GM18951 (cell line): ENCODE measurements around the gene SYNGAP1.

Experiments used
- POLR2A ChIP-seq: IDR thresholded peaks from 4 replicates; pipeline ENCODE4 v1.6.1; 2011; ENCODE audit warnings: mild to moderate bottlenecking; ENCODE audit not compliant: insufficient read length, insufficient read depth; ENCODE audit errors: extremely low read depth
- in situ Hi-C: fragments of 300-500 bp; cut with MboI; formaldehyde crosslinking; loops from one replicate; pipeline ENCODE4 v1.12.0; 2022; ENCODE audit warnings: low sequenced_read_pairs, mixed read lengths, inconsistent platforms; ENCODE audit not compliant: unreplicated experiment

Gene SYNGAP1

DNA sequence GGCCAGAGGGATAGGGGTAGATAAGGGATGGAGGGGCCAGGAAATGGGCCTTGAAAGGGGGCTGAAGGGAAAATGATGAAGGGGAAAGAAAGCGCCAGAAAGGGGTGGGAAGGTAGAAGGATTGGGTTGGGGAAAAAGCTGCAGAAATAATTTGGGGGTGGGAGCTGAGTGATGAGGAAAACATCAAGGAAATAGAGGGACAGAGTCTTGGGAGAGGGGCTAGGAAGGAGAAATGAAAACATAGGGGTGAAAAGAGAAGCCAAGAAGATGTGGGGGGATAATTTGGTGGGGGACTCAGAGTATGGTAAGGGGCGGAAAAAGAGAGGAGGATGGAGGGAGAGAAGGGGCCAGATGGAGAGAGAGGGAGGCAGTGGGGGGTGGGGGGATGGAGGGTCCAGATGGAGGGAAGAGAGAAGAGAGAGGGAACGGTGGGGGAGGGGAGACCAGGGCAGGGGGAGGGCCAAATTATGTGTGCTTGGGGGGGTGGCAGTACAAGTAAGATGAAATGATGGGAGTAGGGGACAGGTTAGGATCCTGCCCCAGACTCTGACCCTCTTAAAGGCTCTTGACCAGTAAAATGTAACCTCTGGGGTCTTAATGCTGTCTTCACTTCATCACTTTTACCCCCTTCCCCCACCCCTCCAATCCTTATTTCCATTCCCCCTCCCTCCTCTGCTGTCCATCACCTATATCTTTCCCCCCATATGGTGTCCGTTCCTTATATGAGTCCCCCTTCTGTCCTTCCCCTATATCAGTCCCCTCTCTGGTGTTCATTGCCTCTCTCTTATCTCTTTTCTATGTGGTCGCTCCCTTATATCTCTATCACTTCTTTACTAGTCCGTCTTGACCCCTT, 852 bp downstream of the SYNGAP1 start:
- no peak for TF ChIP-seq POLR2A
- in situ Hi-C loops = no loop called here

DNA sequence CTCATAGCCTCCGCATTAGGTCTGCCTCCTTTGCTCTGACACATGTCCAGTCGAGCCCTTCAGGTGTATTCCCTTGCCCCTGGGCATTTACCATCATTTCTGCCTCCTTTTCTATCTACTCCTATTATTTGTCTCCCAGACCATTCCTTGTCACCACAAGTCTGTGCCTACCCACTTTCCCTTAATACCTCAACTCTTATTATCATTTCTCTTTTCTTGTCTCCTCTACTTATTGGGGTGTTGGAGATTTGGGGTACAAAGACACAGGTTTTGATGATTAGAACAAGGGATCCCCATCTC, 1.4 kb downstream of the SYNGAP1 start:
- in situ Hi-C loops = no loop called here
- TF ChIP-seq POLR2A = no peak

DNA sequence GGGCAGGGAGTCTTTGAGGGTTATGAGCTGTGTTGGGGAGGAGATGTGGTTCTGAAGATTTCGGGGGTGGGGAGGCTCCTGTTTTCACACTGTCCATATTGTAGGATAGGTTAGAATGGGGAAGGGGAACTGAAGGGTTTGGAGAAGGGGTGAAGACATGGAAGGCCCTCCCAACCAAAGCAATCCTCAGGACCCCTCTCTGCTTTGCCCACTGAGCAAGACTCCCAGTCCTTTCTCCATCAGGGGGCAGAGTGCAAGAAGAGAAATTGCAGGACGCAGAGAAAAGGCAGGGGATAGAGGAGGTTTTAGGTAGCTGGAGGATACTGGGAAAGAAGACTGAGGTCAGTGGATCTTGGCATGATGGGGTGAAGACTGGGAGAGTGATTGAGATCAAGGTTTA, 3.9 kb downstream of the SYNGAP1 start:
- TF ChIP-seq POLR2A = no peak
- in situ Hi-C loops = no loop called here

DNA sequence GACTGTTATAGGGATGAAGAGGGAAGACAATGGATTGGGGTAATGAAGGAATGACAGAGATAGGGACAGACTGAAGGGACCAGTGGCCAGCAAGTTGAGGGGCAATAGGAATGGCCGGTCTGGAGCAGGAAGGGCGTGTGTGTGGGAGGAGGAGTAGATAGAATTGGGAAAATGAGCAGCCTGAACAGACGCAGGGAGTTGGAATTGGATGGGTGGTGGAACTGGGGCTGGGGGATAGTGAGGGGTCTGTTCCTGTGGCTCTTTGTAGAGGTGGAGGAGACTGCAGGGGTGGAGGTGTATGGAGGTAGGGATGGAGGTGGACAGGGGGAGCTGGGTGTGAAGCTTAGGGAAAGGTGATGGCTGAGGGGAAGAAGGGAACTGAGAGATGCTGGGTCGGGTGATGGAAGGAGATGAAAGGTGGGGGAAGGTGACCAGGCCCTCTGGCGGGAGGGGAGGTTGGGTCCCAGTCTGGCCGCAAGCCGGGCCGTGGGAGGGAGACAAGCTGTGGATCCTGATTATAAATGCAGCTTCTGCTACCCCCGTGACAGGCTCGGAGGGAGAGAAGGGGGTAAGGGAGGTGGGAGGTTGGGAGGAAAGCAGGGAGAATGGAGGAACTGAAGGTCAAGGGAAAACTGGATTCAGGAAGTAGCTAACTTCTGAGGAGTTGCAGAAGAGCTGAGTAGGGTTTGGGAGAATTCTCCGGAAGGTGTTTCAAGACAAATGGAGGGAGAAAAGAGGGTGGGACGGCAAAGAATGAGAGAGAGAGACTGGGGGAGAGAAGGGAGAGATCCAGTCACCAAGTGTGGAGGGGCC, 5.2 kb downstream of the SYNGAP1 start:
- no peak for TF ChIP-seq POLR2A
- in situ Hi-C loops = no loop called here

DNA sequence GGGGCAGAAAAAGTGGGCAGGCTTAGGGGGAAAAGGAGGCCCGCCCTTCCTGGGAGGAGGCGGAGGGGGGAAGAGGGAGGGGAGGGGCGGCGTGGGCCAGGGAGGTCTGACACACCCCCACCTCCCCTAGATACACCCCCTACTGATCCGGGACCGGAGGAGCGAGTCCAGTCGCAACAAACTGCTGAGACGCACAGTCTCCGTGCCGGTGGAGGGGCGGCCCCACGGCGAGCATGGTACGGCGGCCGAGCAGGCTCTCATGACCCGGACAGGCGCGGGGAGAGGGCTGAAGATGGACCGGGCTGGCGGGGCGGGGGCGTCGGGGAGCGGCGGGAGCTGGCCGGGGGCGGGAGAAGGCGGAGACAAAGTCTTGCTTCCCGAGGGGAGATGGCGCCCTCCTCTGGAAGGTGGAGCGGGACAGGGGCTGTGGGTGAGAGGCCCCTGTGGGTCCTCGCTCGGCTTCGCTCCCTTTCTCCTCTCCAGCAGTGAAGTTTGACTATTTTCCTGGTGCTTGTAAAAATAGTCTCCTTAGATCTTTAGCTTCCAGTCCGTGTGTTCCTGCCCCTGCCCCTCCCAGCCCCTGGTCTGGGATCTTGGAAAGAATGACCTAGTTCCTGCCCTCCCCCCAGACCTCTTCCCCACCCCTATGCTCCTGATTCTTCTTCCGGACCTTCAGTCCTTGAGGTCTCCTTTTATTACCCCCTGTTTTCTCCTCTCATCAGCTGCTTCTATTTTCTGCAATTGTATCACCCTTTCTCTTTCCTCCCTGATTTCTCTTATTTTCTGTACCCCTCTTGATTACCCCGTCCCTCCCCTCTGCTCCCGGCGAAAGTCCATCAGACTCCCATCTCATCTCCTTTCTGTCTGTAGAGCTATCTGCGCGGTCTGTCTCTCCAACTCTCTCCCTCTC, 6.1 kb downstream of the SYNGAP1 start:
- in situ Hi-C loops = no loop called here
- peak; percentile 74 for TF ChIP-seq POLR2A

DNA sequence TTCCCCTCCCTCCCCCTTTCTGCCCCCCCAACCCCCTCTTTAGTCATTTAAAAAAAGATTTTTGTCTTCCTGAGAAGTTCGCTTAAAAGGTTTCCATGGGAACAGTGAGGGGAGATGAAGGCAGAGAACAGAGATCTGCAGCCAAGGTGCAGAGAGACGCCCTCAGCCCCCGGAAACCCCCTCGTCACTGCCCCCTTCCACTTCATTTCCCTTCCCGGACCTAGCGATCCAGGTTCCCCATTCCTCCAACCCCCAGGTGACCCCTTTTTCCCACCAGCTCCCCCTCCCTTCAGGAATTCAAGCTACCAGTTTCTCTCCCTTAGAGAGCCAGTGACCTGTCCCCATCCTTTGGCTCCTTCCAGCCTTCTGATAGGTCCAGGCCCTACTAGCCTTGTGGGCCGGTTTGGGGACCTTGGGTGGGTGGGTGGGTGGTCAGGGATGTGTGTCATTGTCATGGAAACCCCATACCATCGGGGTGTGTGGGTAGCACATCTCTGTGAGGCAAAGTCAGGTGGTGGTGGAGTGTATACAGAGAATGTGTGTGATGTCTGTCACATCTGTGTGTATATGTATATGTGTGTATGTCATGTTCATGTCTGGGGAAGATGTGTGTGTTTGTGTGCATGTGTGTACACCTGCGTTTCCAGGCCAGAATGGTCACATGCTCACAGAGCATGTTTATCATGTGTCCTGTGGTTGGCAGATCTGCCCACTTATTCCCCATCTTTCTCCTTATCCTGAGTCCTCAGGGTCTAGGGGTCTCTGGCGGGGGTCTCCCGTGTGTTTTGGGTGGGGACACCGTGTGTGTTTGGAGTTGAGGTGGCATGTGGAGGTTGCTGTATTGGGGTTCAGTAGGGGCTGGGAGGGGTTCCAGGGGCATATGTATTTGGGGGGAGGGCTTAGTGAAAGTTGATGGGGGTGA, 7.0 kb downstream of the SYNGAP1 start:
- in situ Hi-C loops = no loop called here

DNA sequence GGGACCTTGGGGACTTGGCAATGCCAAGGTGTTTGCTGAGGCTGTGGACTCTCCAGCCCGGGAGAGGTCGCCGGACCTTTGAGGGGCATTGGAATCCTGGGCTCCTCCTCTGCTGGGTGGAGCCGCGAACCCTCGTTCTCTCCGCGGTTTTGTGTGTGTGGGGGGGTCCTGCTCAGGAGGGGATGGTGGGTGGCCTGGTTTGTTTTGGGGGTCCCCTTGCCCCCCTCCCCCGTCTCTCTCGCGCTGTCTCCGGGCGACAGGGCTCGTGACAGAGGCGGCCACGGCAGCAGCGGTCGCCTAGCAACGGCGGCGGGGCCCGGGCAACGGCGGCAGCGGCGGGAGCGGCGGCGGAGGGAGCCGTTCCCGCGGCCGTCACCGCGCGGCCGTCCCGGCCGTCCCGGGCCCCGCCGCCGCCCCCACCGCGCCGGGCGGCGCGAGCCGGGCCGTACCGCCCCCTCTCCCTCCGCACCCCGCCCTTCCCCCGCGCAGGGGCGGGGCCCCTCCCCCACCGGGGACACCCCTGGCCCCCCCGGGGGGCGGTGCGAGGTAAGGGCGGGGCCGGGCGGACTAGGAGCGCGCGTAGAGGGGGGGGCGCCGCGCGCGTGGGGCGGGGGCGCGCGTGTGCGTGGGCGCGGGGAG, 7.8 kb downstream of the SYNGAP1 start:
- in situ Hi-C loops = no loop called here

More for the DNA sequence above, 7.0 kb downstream of the SYNGAP1 start:
- TF ChIP-seq POLR2A = no peak

DNA sequence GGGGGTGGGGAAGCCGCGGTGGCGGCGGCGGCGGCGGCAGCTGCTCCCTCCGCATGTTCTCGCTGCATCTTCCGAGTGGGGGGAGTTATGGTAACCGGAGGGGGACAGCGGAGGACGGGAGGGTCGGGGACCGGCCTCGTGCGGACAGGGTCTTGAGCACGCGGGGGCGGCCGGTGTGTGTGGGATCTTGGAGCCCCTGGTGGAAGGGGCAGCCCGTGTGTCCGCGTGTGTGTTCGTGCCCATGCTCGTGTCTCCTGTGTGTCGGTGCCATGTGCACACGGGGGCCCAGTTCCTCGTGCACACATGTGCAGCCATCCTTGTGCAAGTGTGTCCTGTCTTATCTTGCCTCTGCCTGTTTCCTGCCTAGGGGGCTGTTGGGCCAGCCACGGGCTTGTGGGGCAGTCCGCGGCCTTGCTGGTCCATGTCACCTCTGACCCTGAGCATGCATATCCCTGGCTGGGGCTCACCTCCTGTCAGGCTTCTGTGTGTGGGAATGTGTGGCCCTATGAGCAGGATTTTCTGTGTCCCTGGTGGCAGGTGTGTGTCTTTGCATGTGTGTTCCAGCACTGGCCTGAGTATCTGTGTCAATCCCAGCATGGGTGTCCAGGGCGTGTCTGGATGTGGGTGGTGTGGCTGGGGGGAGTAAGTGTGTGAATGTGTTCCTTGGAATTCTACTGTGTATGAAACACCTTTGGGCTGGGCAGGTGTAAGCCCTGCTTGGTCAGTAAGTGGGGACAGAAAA, 8.5 kb downstream of the SYNGAP1 start:
- no peak for TF ChIP-seq POLR2A
- in situ Hi-C loops = no loop called here

More for the DNA sequence above, 7.8 kb downstream of the SYNGAP1 start:
- TF ChIP-seq POLR2A = no peak

DNA sequence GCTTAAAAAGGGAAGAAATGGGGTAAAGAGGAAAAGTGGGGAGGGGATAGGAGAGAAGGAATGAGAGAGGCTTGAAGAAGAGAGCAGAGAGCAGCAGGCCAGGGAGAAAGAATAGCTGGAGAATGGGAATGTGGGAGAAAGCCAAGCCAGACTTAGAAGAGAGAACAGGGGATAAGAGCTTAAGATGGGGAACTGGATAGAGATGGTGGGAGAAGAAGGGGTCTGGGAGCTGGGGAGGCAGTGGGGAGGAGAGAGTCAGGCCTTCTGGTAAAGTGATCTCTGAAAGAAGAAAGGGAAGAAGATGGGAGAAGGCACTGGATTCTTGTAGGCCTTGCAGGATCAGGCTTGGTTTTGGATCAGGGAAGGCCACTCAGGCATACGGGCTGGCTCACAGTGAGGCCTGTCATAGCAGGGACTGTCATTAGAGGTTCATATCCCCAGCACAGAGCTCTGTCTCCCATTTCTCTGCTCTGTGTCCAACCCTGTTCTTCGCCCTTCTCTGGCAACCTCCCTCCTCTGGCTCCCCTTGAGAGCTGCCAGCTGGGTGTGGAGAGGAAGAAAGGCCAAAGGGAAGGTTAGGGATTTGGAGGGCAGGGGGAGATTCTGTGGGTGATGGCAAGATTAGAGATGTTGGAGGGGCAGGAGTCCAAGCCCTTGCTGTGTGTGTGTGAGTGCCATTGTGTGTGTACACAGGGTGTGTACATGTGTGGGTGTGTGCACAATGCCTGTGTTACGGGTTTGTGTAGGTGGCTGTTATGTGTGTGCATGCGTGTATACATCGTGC, 9.3 kb downstream of the SYNGAP1 start:
- in situ Hi-C loops = no loop called here
- TF ChIP-seq POLR2A = no peak

DNA sequence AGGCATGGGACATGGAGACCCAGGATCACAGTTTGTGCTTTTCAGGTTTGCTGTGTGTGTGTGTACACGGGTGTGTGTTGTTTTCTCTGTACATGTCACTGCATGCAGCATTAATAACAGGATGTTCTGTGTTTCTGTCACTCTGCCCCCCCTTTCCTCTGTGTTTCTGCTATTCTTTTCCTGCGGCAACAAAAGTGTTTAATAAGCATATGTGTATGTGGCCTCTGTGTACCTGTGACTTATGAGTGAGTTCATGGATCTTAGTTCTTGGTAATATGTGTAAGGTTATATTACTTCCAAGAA, 9.8 kb downstream of the SYNGAP1 start:
- no peak for TF ChIP-seq POLR2A
- in situ Hi-C loops = no loop called here

DNA sequence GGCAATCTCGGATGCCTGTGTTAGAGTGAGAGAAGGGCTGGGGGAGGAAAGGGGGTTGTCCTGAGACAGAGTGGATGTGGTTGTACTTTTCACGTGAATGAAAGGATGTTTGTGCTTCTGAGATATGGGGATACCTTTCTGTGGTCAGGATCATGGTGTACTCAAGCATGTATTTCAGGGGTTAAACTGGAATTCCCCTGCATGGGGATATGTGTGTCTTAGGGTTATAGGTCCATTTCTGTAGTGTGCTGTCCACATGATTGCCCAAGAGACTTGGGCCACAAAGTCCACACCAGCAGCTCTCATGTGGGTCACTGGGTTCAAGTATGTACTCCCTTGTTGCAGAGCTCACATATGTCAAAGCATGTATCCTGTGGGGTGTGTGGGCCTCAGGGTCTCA, 10.5 kb downstream of the SYNGAP1 start:
- TF ChIP-seq POLR2A = no peak
- in situ Hi-C loops = no loop called here
